SU-DHL-6 (cell line): ENCODE results near the gene CCDC116.
"Not testable (repeated sequence)": the region's sequence is repeated elsewhere in the genome, so short reads cannot be mapped to it uniquely, and the experiment has no call there.

ENCODE experiments used
- H2AFZ ChIP-seq: fragments of 200-600 bp; sonication (generic); 2 replicates; pipeline ENCODE4 v1.6.1; 2014; ENCODE audit warnings: low read depth, mild to moderate bottlenecking, moderate library complexity, mixed read lengths, antibody characterized with exemption, low read length; ENCODE audit not compliant: severe bottlenecking
- H3F3A ChIP-seq: fragments of 200-600 bp; shearing (Covaris generic); 2 replicates; pipeline ENCODE4 v1.6.0; 2016; ENCODE audit warnings: antibody characterized with exemption, mild to moderate bottlenecking; ENCODE audit not compliant: insufficient read depth
- H3K27ac ChIP-seq: fragments of 200-600 bp; sonication (generic); 2 replicates; pipeline ENCODE4 v1.5.1; 2016; ENCODE audit warnings: low read depth, mild to moderate bottlenecking, low read length, moderate library complexity, mixed read lengths
- H3K27me3 ChIP-seq: fragments of 200-600 bp; sonication (generic), shearing (Covaris generic); 2 replicates; pipeline ENCODE4 v1.6.0; 2014; ENCODE audit warnings: mild to moderate bottlenecking, low read length
- H3K36me3 ChIP-seq: fragments of 200-600 bp; sonication (generic); 2 replicates; pipeline ENCODE4 v1.6.1; 2014; ENCODE audit warnings: mild to moderate bottlenecking, low read length, mixed read lengths
- H3K4me2 ChIP-seq: fragments of 300-600, 200-600 bp; shearing (Covaris generic), sonication (generic); 2 replicates; pipeline ENCODE4 v1.6.0; 2014; ENCODE audit warnings: low read length, low read depth, mild to moderate bottlenecking; ENCODE audit not compliant: poor library complexity, severe bottlenecking
- H3K4me3 ChIP-seq: fragments of 200-600 bp; sonication (generic); 2 replicates; pipeline ENCODE4 v1.5.1; 2014; ENCODE audit warnings: antibody characterized with exemption, low read length, mild to moderate bottlenecking, mixed read lengths; ENCODE audit not compliant: insufficient read depth, poor library complexity, severe bottlenecking
- H3K79me2 ChIP-seq: fragments of 200-600 bp; sonication (generic); 2 replicates; pipeline ENCODE4 v1.6.1; 2014; ENCODE audit warnings: mild to moderate bottlenecking, low read length, moderate library complexity; ENCODE audit not compliant: insufficient read depth
- H3K9ac ChIP-seq: fragments of 200-600 bp; sonication (generic); 2 replicates; pipeline ENCODE4 v1.7.0; 2014; ENCODE audit warnings: mild to moderate bottlenecking, low read length
- H3K9me2 ChIP-seq: fragments of 200-600 bp; sonication (generic); replicated peaks from 2 replicates; pipeline ENCODE4 v1.6.1; 2014; ENCODE audit warnings: low read length; ENCODE audit not compliant: insufficient read depth
- H3K9me3 ChIP-seq: fragments of 200-600 bp; sonication (generic); 2 replicates; pipeline ENCODE4 v1.6.1; 2014; ENCODE audit warnings: low read length, mixed read lengths; ENCODE audit not compliant: insufficient read depth
- H4K20me1 ChIP-seq: fragments of 200-600 bp; sonication (generic); 2 replicates; pipeline ENCODE4 v1.6.1; 2014; ENCODE audit warnings: low read depth, mild to moderate bottlenecking, antibody characterized with exemption, low read length, moderate library complexity, mixed read lengths
- EZH2phosphoT487 ChIP-seq: fragments of 200-600 bp; sonication (generic), shearing (Covaris generic); conservative IDR thresholded peaks from 2 replicates; pipeline ENCODE4 v1.6.1; 2018; ENCODE audit warnings: mild to moderate bottlenecking, antibody characterized with exemption, low read length, moderate library complexity, mixed read lengths
- TF ChIP-seq, protein P1 (sequence below): fragments of 200-600 bp; sonication (generic); IDR thresholded peaks from one replicate; pipeline ENCODE4 v1.5.1; 2017; ENCODE audit warnings: antibody characterized with exemption, mild to moderate bottlenecking, low read length, moderate library complexity; ENCODE audit not compliant: insufficient read depth, poor library complexity, severe bottlenecking

CCDC116 gene

GRCh38 chr22:21605887-21606564 lies 26.5 kb upstream of the CCDC116 start:
- TF ChIP-seq, protein P1, sequence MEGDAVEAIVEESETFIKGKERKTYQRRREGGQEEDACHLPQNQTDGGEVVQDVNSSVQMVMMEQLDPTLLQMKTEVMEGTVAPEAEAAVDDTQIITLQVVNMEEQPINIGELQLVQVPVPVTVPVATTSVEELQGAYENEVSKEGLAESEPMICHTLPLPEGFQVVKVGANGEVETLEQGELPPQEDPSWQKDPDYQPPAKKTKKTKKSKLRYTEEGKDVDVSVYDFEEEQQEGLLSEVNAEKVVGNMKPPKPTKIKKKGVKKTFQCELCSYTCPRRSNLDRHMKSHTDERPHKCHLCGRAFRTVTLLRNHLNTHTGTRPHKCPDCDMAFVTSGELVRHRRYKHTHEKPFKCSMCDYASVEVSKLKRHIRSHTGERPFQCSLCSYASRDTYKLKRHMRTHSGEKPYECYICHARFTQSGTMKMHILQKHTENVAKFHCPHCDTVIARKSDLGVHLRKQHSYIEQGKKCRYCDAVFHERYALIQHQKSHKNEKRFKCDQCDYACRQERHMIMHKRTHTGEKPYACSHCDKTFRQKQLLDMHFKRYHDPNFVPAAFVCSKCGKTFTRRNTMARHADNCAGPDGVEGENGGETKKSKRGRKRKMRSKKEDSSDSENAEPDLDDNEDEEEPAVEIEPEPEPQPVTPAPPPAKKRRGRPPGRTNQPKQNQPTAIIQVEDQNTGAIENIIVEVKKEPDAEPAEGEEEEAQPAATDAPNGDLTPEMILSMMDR = no peak
- TF ChIP-seq EZH2phosphoT487 = no peak
- Histone ChIP-seq H3K9ac (no peak overlapping the region), H2AFZ (no peak overlapping the region), H3K27me3 (no peaks in the 10 kb centered on the region), H3K4me2 (no peak overlapping the region), H3K27ac (no peak overlapping the region), H3F3A (no peaks in the 10 kb centered on the region), H3K36me3 (no peaks in the 10 kb centered on the region), H3K9me2 (no peaks in the 10 kb centered on the region), H4K20me1 (no peaks in the 10 kb centered on the region), H3K79me2 (peaks cover 46% of the 10 kb centered on the region), H3K9me3 (no peaks in the 10 kb centered on the region), H3K4me3 (no peak overlapping the region)

- Histone ChIP-seq H3K79me2 (peaks cover 42% of the 10 kb centered on the region), H3K9me2 (no peaks in the 10 kb centered on the region), H3K36me3 (no peaks in the 10 kb centered on the region), H2AFZ (no peak overlapping the region), H3K4me2 (no peak overlapping the region), H4K20me1 (no peaks in the 10 kb centered on the region), H3K27me3 (no peaks in the 10 kb centered on the region), H3K9me3 (no peaks in the 10 kb centered on the region), H3F3A (no peaks in the 10 kb centered on the region), H3K4me3 (no peak overlapping the region), H3K9ac (no peak overlapping the region), H3K27ac (no peak overlapping the region)
- TF ChIP-seq EZH2phosphoT487 = no peak
- TF ChIP-seq, protein P1 = no peak
These were observed 25.8 kb upstream of the CCDC116 start for GRCh38 chr22:21606775-21607174.

DNA sequence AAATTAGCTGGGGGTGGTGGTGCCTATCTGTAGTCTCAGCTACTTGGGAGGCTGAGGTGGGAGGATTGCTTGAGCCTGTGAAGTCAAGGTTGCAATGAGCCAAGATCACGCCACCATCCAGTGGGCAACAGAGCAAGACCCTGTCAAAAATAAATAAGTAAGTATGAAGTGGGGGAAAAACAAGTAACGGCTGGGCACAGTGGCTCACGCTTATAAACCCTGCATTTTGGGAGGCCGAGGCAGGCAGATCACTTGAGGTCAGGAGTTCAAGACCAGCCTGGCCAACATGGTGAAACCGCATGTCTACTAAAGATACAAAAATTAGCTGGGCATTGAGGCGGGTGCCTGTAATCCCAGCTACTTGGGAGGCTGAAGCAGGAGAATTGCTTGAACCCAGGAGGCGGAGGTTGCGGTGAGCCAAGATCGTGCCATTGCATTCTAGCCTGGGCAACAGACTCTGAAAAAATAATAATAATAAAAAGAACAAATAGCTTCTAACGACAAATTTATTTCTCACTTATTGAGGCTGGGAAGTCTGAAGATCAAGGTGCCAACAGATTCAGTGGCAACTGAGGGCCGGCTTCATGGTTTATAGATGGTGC lies 22.9 kb upstream of the CCDC116 start:
- not testable (repeated sequence) for H3K9ac ChIP-seq, H3K36me3 ChIP-seq, H3K4me2 ChIP-seq, H3K4me3 ChIP-seq, H3K9me3 ChIP-seq, H4K20me1 ChIP-seq, H2AFZ ChIP-seq, H3K27ac ChIP-seq, H3K9me2 ChIP-seq, H3K27me3 ChIP-seq, H3F3A ChIP-seq
- peaks cover 37% of the 10 kb centered on the region for H3K79me2 ChIP-seq

DNA sequence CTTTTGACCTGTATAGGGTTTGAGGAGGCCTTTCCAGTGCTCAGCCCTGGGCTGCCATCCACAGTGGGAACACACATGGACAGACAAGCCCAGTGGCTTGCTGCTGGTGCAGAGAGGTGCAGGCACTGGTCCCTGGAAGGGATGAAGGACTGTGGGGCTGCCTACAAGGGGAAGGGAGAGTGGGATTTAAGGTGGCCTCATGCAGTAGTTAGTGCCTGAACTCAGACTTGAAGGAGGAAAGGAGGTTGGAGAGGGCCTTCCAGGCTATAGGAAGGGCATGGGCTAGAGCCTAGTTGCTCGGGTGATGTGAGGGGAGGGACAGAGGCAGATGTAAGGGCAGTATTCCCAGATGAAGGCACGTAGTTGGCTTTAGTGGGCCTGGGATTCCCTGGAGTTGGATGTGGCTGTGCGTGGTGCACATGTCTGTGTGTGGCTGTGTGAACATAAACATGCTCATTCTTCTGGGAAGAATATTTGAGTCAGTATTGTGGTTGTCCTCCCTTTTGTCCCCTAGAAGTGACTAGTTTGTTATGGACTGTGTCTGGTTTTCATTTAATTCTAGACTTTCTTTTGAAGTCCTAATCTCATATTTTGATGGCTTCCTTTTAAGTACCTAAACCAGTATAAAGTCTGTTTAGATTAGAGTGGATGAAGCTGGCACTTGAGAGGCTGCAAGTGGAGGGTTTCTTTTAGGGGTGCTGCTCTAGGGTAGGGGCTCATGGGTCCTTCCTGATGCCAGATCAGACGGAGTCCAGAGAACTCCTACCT lies 21.2 kb upstream of the CCDC116 start:
- no peaks in the 10 kb centered on the region for H3F3A ChIP-seq
- no peaks in the 10 kb centered on the region for H4K20me1 ChIP-seq
- H3K9me2 ChIP-seq = no peaks in the 10 kb centered on the region
- H3K36me3 ChIP-seq = no peaks in the 10 kb centered on the region
- no peak overlapping the region for H2AFZ ChIP-seq
- no peaks in the 10 kb centered on the region for H3K27me3 ChIP-seq
- H3K9me3 ChIP-seq = no peaks in the 10 kb centered on the region
- no peak overlapping the region for H3K4me3 ChIP-seq
- H3K27ac ChIP-seq = no peak overlapping the region
- H3K79me2 ChIP-seq = peaks cover 33% of the 10 kb centered on the region
- H3K4me2 ChIP-seq = no peak overlapping the region
- TF ChIP-seq EZH2phosphoT487 = no peak
- TF ChIP-seq, protein P1 = no peak
- H3K9ac ChIP-seq = no peak overlapping the region
